Osteocyte (in vitro differentiated cells): Measurements from ENCODE around the gene PVR. TPM values are rescaled to one million over a fixed set of nuclear protein-coding genes. Genes with fewer than 3 reads are reported as not detected.

ENCODE experiments used
- DNase-seq: peaks from one replicate; pipeline ENCODE4 v3.0.0; 2021; ENCODE audit warnings: mixed read lengths; ENCODE audit not compliant: unreplicated experiment; ENCODE audit errors: extremely low spot score
- H3K27ac Mint-ChIP-seq: one replicate; pipeline ENCODE4 v1.8.0; 2021; ENCODE audit warnings: mild to moderate bottlenecking, mixed read lengths; ENCODE audit not compliant: unreplicated experiment
- H3K27me3 Mint-ChIP-seq: one replicate; pipeline ENCODE4 v1.8.0; 2021; ENCODE audit warnings: mixed read lengths; ENCODE audit not compliant: unreplicated experiment
- H3K36me3 Mint-ChIP-seq: one replicate; pipeline ENCODE4 v1.8.0; 2021; ENCODE audit warnings: mixed read lengths; ENCODE audit not compliant: unreplicated experiment
- H3K4me1 Mint-ChIP-seq: one replicate; pipeline ENCODE4 v1.8.0; 2021; ENCODE audit warnings: mixed read lengths; ENCODE audit not compliant: unreplicated experiment
- H3K4me3 Mint-ChIP-seq: one replicate; pipeline ENCODE4 v1.8.0; 2021; ENCODE audit warnings: mild to moderate bottlenecking, moderate library complexity, mixed read lengths; ENCODE audit not compliant: unreplicated experiment
- H3K9me3 Mint-ChIP-seq: one replicate; pipeline ENCODE4 v1.8.0; 2021; ENCODE audit warnings: mixed read lengths; ENCODE audit not compliant: unreplicated experiment
- CTCF ChIP-seq: fragments of 200-600 bp; sonication (generic); IDR thresholded peaks from 2 replicates; pipeline ENCODE4 v1.5.0; 2021; ENCODE audit warnings: antibody characterized with exemption, mild to moderate bottlenecking, moderate library complexity
- total RNA-seq: library from RNA; stranded (reverse); gene quantifications from 2 replicates; pipeline ENCODE4 v1.2.1, GENCODE V29; 2021

Gene PVR
- total RNA-seq, 1 donor from 2014 or later: 31.4 TPM

GRCh38 chr19:44600466-44600865 lies 43.2 kb upstream of the PVR start:
- H3K27me3 Mint-ChIP-seq: peaks cover 24% of the 10 kb centered on the region
- H3K4me3 Mint-ChIP-seq: no peak overlapping the region
- TF ChIP-seq CTCF: no peak

GRCh38 chr19:44602081-44602480 lies 41.6 kb upstream of the PVR start:
- H3K36me3 Mint-ChIP-seq: no peaks in the 10 kb centered on the region
- no peaks in the 10 kb centered on the region for H3K9me3 Mint-ChIP-seq
- TF ChIP-seq CTCF: no peak
- no peak overlapping the region for H3K4me3 Mint-ChIP-seq
- DNase-seq: no peak
- peaks cover 8% of the 10 kb centered on the region for H3K4me1 Mint-ChIP-seq
- peaks cover 17% of the 10 kb centered on the region for H3K27me3 Mint-ChIP-seq
- no peak overlapping the region for H3K27ac Mint-ChIP-seq

More at GRCh38 chr19:44600466-44600865, 43.2 kb upstream of the PVR start:
- no peaks in the 10 kb centered on the region for H3K9me3 Mint-ChIP-seq
- H3K27ac Mint-ChIP-seq: peak overlapping the region; percentile 39
- no peaks in the 10 kb centered on the region for H3K36me3 Mint-ChIP-seq
- no peak for DNase-seq
- peaks cover 6% of the 10 kb centered on the region for H3K4me1 Mint-ChIP-seq

GRCh38 chr19:44603201-44603945 lies 40.3 kb upstream of the PVR start:
- H3K27me3 Mint-ChIP-seq: peaks cover 15% of the 10 kb centered on the region
- TF ChIP-seq CTCF: no peak
- no peak overlapping the region for H3K4me3 Mint-ChIP-seq
- DNase-seq: no peak
- H3K4me1 Mint-ChIP-seq: peaks cover 18% of the 10 kb centered on the region
- no peak overlapping the region for H3K27ac Mint-ChIP-seq
- no peaks in the 10 kb centered on the region for H3K9me3 Mint-ChIP-seq
- no peaks in the 10 kb centered on the region for H3K36me3 Mint-ChIP-seq

- no peak overlapping the region for H3K4me3 Mint-ChIP-seq
- no peak for DNase-seq
- H3K36me3 Mint-ChIP-seq: no peaks in the 10 kb centered on the region
- no peaks in the 10 kb centered on the region for H3K9me3 Mint-ChIP-seq
- peaks cover 14% of the 10 kb centered on the region for H3K27me3 Mint-ChIP-seq
- H3K4me1 Mint-ChIP-seq: peaks cover 22% of the 10 kb centered on the region
- no peak for TF ChIP-seq CTCF
- H3K27ac Mint-ChIP-seq: no peak overlapping the region
Measured at GRCh38 chr19:44604241-44604640, 39.5 kb upstream of the PVR start.

- no peak for TF ChIP-seq CTCF
- Mint-ChIP-seq H3K27me3 (peaks cover 5% of the 10 kb centered on the region), H3K27ac (no peak overlapping the region), H3K4me3 (no peak overlapping the region), H3K36me3 (no peaks in the 10 kb centered on the region), H3K9me3 (no peaks in the 10 kb centered on the region), H3K4me1 (peaks cover 23% of the 10 kb centered on the region)
- DNase-seq: no peak
Measured at GRCh38 chr19:44605547-44605946, 38.2 kb upstream of the PVR start.
